Endothelial cell of umbilical vein (primary cell): ENCODE results near the gene PRKCD. TPM values are rescaled to one million over a fixed set of nuclear protein-coding genes. Genes with fewer than 3 reads are reported as not detected.

Experiments
- BruUV-seq: library from RNA; stranded (reverse); fragments of 400-500 nt; replicated peaks from 2 replicates; lab custom pipeline; 2021; lab: Mats Ljungman, UMichigan
- CTCF ChIA-PET: fragments of 300-600, 350-600 bp; sonication (Branson Sonifier 250); formaldehyde crosslinking; loops from one replicate; lab custom pipeline; 2021; ENCODE audit warnings: antibody characterized with exemption, inconsistent platforms; lab: Charles Lee
- POLR2A ChIA-PET: fragments of 300-600, 350-600 bp; sonication (Branson Sonifier 250); formaldehyde crosslinking; loops from one replicate; lab custom pipeline; 2021; ENCODE audit warnings: antibody characterized with exemption, inconsistent platforms; lab: Charles Lee
- DNase-seq: peaks from one replicate; pipeline ENCODE4 v3.0.0-alpha.2; 2011; ENCODE audit warnings: low read depth, low spot score
- FAIRE-seq: peaks from 2 replicates; lab custom pipeline; 2011; peaks lifted over from hg19 to GRCh38; lab: Jason Lieb, UNC
- H2AFZ ChIP-seq: 2 replicates; pipeline ENCODE4 v1.6.0; 2012; ENCODE audit warnings: low read depth, low read length, control low read depth, inconsistent platforms
- H3K27ac ChIP-seq: 2 replicates; pipeline ENCODE4 v1.5.1; 2011; ENCODE audit warnings: low read depth, mild to moderate bottlenecking, control low read depth, low read length, moderate library complexity; ENCODE audit not compliant: insufficient read depth
- H3K27me3 ChIP-seq, 2 experiments: 2 replicates each; pipeline versions ENCODE4 v1.6.0 to v1.6.1; 2011; ENCODE audit warnings: low read length in 2 of 2, mixed read lengths in 1 of 2; ENCODE audit not compliant: control insufficient read depth in 2 of 2, insufficient read depth in 2 of 2
- H3K36me3 ChIP-seq, 2 experiments: 2 replicates in 1 of 2; 3 replicates in 1 of 2; pipeline ENCODE4 v1.5.1; 2011; ENCODE audit warnings: low read length in 2 of 2, mild to moderate bottlenecking in 1 of 2, moderate library complexity in 1 of 2; ENCODE audit not compliant: control insufficient read depth in 2 of 2, insufficient read depth in 2 of 2; ENCODE audit errors: extremely low read depth in 1 of 2
- H3K4me1 ChIP-seq: 3 replicates; pipeline ENCODE4 v1.5.1; 2011; ENCODE audit warnings: mild to moderate bottlenecking, low read length; ENCODE audit not compliant: control insufficient read depth, insufficient read depth; ENCODE audit errors: extremely low read depth
- H3K4me2 ChIP-seq: 2 replicates; pipeline ENCODE4 v1.6.1; 2011; ENCODE audit warnings: low read length, control low read depth, mixed read lengths; ENCODE audit not compliant: insufficient read depth
- H3K4me3 ChIP-seq, 3 experiments: fragments of 200-600 bp in 1 of 3; sonication (generic), shearing (Covaris generic) in 1 of 3; replicated peaks in 1 of 3; 2 replicates each; pipeline ENCODE4 v1.5.1; 2011 to 2016; ENCODE audit warnings: control low read depth in 3 of 3, low read length in 3 of 3, mild to moderate bottlenecking in 2 of 3, inconsistent platforms in 1 of 3, low read depth in 1 of 3, moderate library complexity in 1 of 3; ENCODE audit not compliant: insufficient read depth in 1 of 3
- H3K79me2 ChIP-seq: 2 replicates; pipeline ENCODE4 v1.6.0; 2012; ENCODE audit warnings: low read length, inconsistent platforms; ENCODE audit not compliant: control insufficient read depth, insufficient read depth
- H3K9ac ChIP-seq: replicated peaks from 2 replicates; pipeline ENCODE3; 2011; ENCODE audit warnings: low read length, control low read depth; ENCODE audit not compliant: insufficient read depth; ENCODE audit errors: extremely low read depth
- H3K9me1 ChIP-seq: replicated peaks from 3 replicates; pipeline ENCODE4 v1.6.0; 2011; ENCODE audit warnings: mild to moderate bottlenecking, low read length; ENCODE audit not compliant: control insufficient read depth, insufficient read depth; ENCODE audit errors: extremely low read depth
- H3K9me3 ChIP-seq: replicated peaks from 2 replicates; pipeline ENCODE4 v1.5.1; 2012; ENCODE audit warnings: low read length, inconsistent platforms; ENCODE audit not compliant: control insufficient read depth, insufficient read depth
- H4K20me1 ChIP-seq: replicated peaks from 2 replicates; pipeline ENCODE3; 2011; ENCODE audit warnings: mild to moderate bottlenecking, low read length; ENCODE audit not compliant: control insufficient read depth, insufficient read depth; ENCODE audit errors: extremely low read depth
- CTCF ChIP-seq, 2 donors: IDR thresholded peaks; 1 replicate in 1 of 2; 2 replicates in 1 of 2; pipeline ENCODE4 v1.5.1; 2011; ENCODE audit warnings: low read length in 2 of 2, mild to moderate bottlenecking in 2 of 2, moderate library complexity in 2 of 2, control low read depth in 1 of 2, inconsistent platforms in 1 of 2, low read depth in 1 of 2; ENCODE audit not compliant: insufficient read depth in 1 of 2; ENCODE audit errors: extremely low read depth in 1 of 2
- EZH2 ChIP-seq: IDR thresholded peaks from 2 replicates; pipeline ENCODE4 v1.6.1; 2012; ENCODE audit warnings: borderline replicate concordance, low read depth, mild to moderate bottlenecking, moderate library complexity, low read length, inconsistent platforms; ENCODE audit not compliant: severe bottlenecking
- FOS ChIP-seq: IDR thresholded peaks from 2 replicates; pipeline ENCODE4 v1.6.1; 2011; ENCODE audit warnings: mild to moderate bottlenecking, low read length, moderate library complexity, borderline replicate concordance; ENCODE audit not compliant: insufficient read depth
- GATA2 ChIP-seq: IDR thresholded peaks from 2 replicates; pipeline ENCODE4 v1.7.0; 2011; ENCODE audit warnings: low read depth, mild to moderate bottlenecking, moderate library complexity, mixed read lengths, low read length; ENCODE audit not compliant: insufficient read length, insufficient read depth
- JUN ChIP-seq: IDR thresholded peaks from 2 replicates; pipeline ENCODE4 v1.6.1; 2011; ENCODE audit warnings: borderline replicate concordance, low read depth; ENCODE audit not compliant: insufficient read length, insufficient read depth
- MAX ChIP-seq: IDR thresholded peaks from 2 replicates; pipeline ENCODE4 v1.6.1; 2011; ENCODE audit not compliant: insufficient read depth, insufficient read length
- MYC ChIP-seq: IDR thresholded peaks from one replicate; pipeline ENCODE4 v1.6.1; 2011; ENCODE audit warnings: mild to moderate bottlenecking, low read depth, low read length
- POLR2A ChIP-seq: IDR thresholded peaks from 2 replicates; pipeline ENCODE4 v1.6.1; 2012; ENCODE audit warnings: low read depth, mild to moderate bottlenecking, control low read depth, low read length
- POLR2AphosphoS5 ChIP-seq: IDR thresholded peaks from 2 replicates; pipeline ENCODE4 v1.6.1; 2012; ENCODE audit warnings: low read depth, mild to moderate bottlenecking, control low read depth, low read length, moderate library complexity; ENCODE audit not compliant: insufficient read depth
- dilution Hi-C: fragments of 300-500 bp; cut with MboI; formaldehyde crosslinking; loops from one replicate; pipeline ENCODE4 v1.15.0; 2019; ENCODE audit warnings: low sequenced_read_pairs; ENCODE audit not compliant: extremely low pct_ligation_motif_present
- intact Hi-C: fragments of 100-400 bp; cut with micrococcal nuclease; formaldehyde crosslinking; loops from one replicate; pipeline ENCODE4 v1.10.0; 2022
- polyA plus RNA-seq, 4 experiments: library from polyadenylated mRNA; depleted of rRNA in 3 of 4; stranded (reverse) in 3 of 4; unstranded in 1 of 4; fragments of >200 nt; gene quantifications; 2 replicates each; pipeline versions ENCODE4 v1.2.1 to v1.2.3, GENCODE V29; 2011 to 2012; ENCODE audit warnings: missing spikeins in 1 of 4
- total RNA-seq: library from RNA; stranded (reverse); gene quantifications from 2 replicates; pipeline ENCODE4 v1.2.3, GENCODE V29; 2021

Gene PRKCD
- total and polyA plus RNA-seq, 2 donors (not counting 3 experiments of a cell fraction or from before 2014, with no cell fraction given): 15.5 to 19.0 TPM

GRCh38 chr3:53227993-53228885 lies 67.2 kb downstream of the PRKCD start:
- FAIRE-seq: no peak
- Histone ChIP-seq H3K4me3 (no peak overlapping the region), H4K20me1 (no peaks in the 10 kb centered on the region), H3K9me1 (no peaks in the 10 kb centered on the region), H3K9me3 (no peaks in the 10 kb centered on the region), H2AFZ (no peak overlapping the region), H3K9ac (no peak overlapping the region), H3K27me3 (no peaks in the 10 kb centered on the region), H3K27ac (no peak overlapping the region), H3K79me2 (peaks cover 10% of the 10 kb centered on the region), H3K4me2 (no peak overlapping the region), H3K4me1 (no peaks in the 10 kb centered on the region), H3K36me3 (peaks cover 67 to 89% of the 10 kb centered on the region in 2 experiments)
- BruUV-seq: no TSS peak
- CTCF ChIA-PET: no interaction called here
- POLR2A ChIA-PET: no interaction called here
- dilution Hi-C loops: no loop called here
- intact Hi-C loops: no loop called here
- no peak for DNase-seq
- TF ChIP-seq EZH2: no peak
- no peak for TF ChIP-seq JUN
- TF ChIP-seq MYC: no peak
- TF ChIP-seq POLR2AphosphoS5: no peak
- TF ChIP-seq GATA2: no peak
- TF ChIP-seq POLR2A: no peak
- no peak for TF ChIP-seq CTCF (IDR thresholded peaks at IDR 0.05; ENCODE audit: extremely low read depth in 1 of 2, insufficient read depth in 1 of 2, low read depth in 1 of 2, low read length in 2 of 2)
- TF ChIP-seq MAX: no peak
- TF ChIP-seq FOS: no peak
